Activated CD4-positive, alpha-beta T cell treated with anti-CD3 and anti-CD28 coated beads, Interleukin-2, amount 10 ng/mL, durations not matched to agents 7 days and 5 days (primary cell): Measurements from ENCODE around the gene AMPD3. TPM values are rescaled to one million over a fixed set of nuclear protein-coding genes. Genes with fewer than 3 reads are reported as not detected.

ENCODE experiments used
- CTCF ChIA-PET: fragments of 350-600 bp; sonication (Branson Sonifier 250); formaldehyde crosslinking; loops from one replicate; lab custom pipeline; 2021; ENCODE audit warnings: antibody characterized with exemption; lab: Charles Lee
- POLR2A ChIA-PET: fragments of 350-600 bp; sonication (Branson Sonifier 250); formaldehyde crosslinking; loops from one replicate; lab custom pipeline; 2021; ENCODE audit warnings: antibody characterized with exemption; lab: Charles Lee
- DNase-seq: peaks from one replicate; pipeline ENCODE4 v3.0.0-alpha.2; 2020
- H3K27ac Mint-ChIP-seq: one replicate; pipeline ENCODE4 v1.8.0; 2021; ENCODE audit warnings: mild to moderate bottlenecking, moderate library complexity, mixed read lengths
- H3K27me3 Mint-ChIP-seq: one replicate; pipeline ENCODE4 v1.8.0; 2021; ENCODE audit warnings: mixed read lengths
- H3K36me3 Mint-ChIP-seq: one replicate; pipeline ENCODE4 v1.8.0; 2021; ENCODE audit warnings: low read depth, mixed read lengths
- H3K4me1 Mint-ChIP-seq: one replicate; pipeline ENCODE4 v1.8.0; 2021; ENCODE audit warnings: mixed read lengths
- H3K4me3 Mint-ChIP-seq: one replicate; pipeline ENCODE4 v1.8.0; 2021; ENCODE audit warnings: mild to moderate bottlenecking, moderate library complexity, mixed read lengths
- H3K9me3 Mint-ChIP-seq: one replicate; pipeline ENCODE4 v1.8.0; 2021; ENCODE audit warnings: mixed read lengths
- total RNA-seq, 2 experiments: library from RNA; stranded (reverse); gene quantifications; one replicate each; pipeline ENCODE4 v1.2.3, GENCODE V29; 2021

The AMPD3 gene
- total RNA-seq, 2 experiments from 2014 or later, result 20.3 to 20.8 TPM

- ChIA-PET POLR2A (no interaction called here), CTCF (interaction anchor here (0.6 to 1.6 kb wide), 2 partner anchors 53 to 99 kb away, joined by 3 to 4 read pairs; partner anchors contain the start of gene RNF141)
- H3K27me3 Mint-ChIP-seq, result no peaks in the 10 kb centered on the region
- H3K9me3 Mint-ChIP-seq, result no peaks in the 10 kb centered on the region
- peaks cover 11% of the 10 kb centered on the region for H3K4me1 Mint-ChIP-seq
- no peak overlapping the region for H3K4me3 Mint-ChIP-seq
- peak overlapping the region; percentile 22 for H3K27ac Mint-ChIP-seq
- DNase-seq, result no peak
- peaks cover 29% of the 10 kb centered on the region for H3K36me3 Mint-ChIP-seq
Observed at GRCh38 chr11:10487002-10487647, 32.1 kb downstream of the AMPD3 start.

GRCh38 chr11:10488121-10488933, 33.3 kb downstream of the AMPD3 start:
- no peak overlapping the region for H3K27ac Mint-ChIP-seq
- H3K36me3 Mint-ChIP-seq, result peaks cover 38% of the 10 kb centered on the region
- ChIA-PET POLR2A (interaction anchor here (0.6 kb wide), 1 partner anchor 130 kb away, joined by 3 read pairs; no protein-coding TSS in a partner anchor), CTCF (interaction anchor here (0.6 to 1.6 kb wide), 3 partner anchors 12 to 98 kb away, joined by 3 to 4 read pairs (median 3); partner anchors contain the start of gene RNF141)
- no peak for DNase-seq
- no peaks in the 10 kb centered on the region for H3K27me3 Mint-ChIP-seq
- H3K4me1 Mint-ChIP-seq, result peaks cover 11% of the 10 kb centered on the region
- H3K9me3 Mint-ChIP-seq, result no peaks in the 10 kb centered on the region
- H3K4me3 Mint-ChIP-seq, result no peak overlapping the region

- H3K27ac Mint-ChIP-seq, result peak overlapping the region; percentile 16
- CTCF ChIA-PET, result interaction anchor here (1.2 to 1.6 kb wide), 3 partner anchors 27 to 76 kb away, joined by 3 to 4 read pairs (median 3); partner anchors contain the start of gene RNF141
- H3K36me3 Mint-ChIP-seq, result peaks cover 38% of the 10 kb centered on the region
- POLR2A ChIA-PET, result interaction anchor here (0.6 kb wide), 1 partner anchor 129 kb away, joined by 3 read pairs; no protein-coding TSS in a partner anchor
- DNase-seq, result no peak
- H3K27me3 Mint-ChIP-seq, result no peaks in the 10 kb centered on the region
- peaks cover 11% of the 10 kb centered on the region for H3K4me1 Mint-ChIP-seq
- H3K9me3 Mint-ChIP-seq, result no peaks in the 10 kb centered on the region
- no peak overlapping the region for H3K4me3 Mint-ChIP-seq
Observed at GRCh38 chr11:10488934-10489691, 34.0 kb downstream of the AMPD3 start.

GRCh38 chr11:10490032-10490397, 35.0 kb downstream of the AMPD3 start:
- Mint-ChIP-seq H3K36me3 (peaks cover 42% of the 10 kb centered on the region), H3K4me1 (peaks cover 11% of the 10 kb centered on the region), H3K27ac (no peak overlapping the region), H3K9me3 (no peaks in the 10 kb centered on the region), H3K4me3 (no peak overlapping the region), H3K27me3 (no peaks in the 10 kb centered on the region)
- ChIA-PET CTCF (interaction anchor here (1.2 to 1.3 kb wide), 2 partner anchors 28 to 77 kb away, joined by 3 read pairs; no protein-coding TSS in a partner anchor), POLR2A (no interaction called here)
- no peak for DNase-seq

DNA sequence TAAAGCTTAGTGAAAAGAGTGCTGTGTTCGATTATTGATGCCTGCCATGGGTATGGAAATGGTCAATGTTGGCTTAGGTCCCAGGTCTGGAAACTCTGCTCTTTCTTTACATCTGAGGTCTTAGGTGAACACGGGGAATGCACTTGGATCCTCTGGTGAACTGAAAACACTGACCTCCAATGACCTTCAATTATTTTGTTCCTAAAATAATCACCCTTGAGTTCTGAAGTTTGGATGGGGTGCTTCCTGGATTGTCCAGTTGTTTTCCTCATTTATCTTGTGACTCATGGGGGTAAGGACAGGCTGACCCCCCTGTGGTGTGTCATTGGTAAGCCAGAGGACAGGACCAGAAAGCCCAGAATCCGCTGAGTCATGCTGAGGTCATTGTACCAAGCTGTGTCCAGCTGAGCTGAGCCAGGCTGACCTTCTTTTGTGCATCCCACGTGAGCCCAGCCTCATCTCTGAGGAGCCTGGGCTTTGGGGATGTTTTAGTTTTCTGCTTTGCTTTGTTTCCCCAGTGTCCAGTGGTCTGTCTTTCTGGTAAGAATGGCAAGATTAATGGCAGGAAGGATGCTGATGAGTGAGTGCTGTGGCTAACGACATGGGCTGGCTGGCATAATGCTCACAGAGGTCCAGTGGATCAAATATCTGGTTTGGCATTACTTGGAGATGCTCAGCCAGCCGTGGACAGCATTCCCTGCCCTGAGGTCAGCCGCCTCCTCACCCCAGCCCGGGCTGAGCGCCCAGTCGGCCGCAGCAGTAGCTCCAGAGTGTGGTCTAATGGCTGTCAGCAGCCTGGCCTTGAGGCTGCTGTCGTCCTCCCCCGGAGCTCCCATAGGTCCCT, 35.6 kb downstream of the AMPD3 start:
- CTCF ChIA-PET, result interaction anchor here (0.6 to 1.3 kb wide), 4 partner anchors 13 to 77 kb away, joined by 3 to 4 read pairs (median 3); no protein-coding TSS in a partner anchor

DNA sequence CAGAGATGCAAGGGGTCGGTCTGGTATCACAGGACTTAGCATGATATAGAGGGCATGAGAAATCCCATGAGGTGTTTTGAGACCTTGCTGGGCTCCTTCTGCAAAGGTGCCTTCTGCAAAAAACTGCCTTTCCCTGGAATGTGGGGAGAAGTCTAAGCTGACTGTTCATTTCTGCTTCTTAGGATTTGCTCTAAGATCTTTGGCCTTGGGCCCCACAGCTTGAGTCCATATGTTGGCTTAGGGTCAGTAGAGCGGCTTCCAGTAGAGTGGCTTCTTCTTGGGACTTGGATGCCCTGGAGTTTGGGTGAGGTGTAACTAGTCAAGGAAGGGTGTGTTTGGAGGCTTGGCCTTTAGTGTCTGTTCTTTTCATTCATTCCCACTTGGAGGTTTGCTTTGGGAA, 37.0 kb downstream of the AMPD3 start:
- CTCF ChIA-PET, result no interaction called here
- no peak overlapping the region for H3K27ac Mint-ChIP-seq
- H3K27me3 Mint-ChIP-seq, result no peaks in the 10 kb centered on the region
- POLR2A ChIA-PET, result no interaction called here
- no peaks in the 10 kb centered on the region for H3K9me3 Mint-ChIP-seq
- H3K4me1 Mint-ChIP-seq, result peaks cover 9% of the 10 kb centered on the region
- H3K4me3 Mint-ChIP-seq, result no peak overlapping the region
- DNase-seq, result no peak
- H3K36me3 Mint-ChIP-seq, result peaks cover 44% of the 10 kb centered on the region

More for the DNA sequence above, 35.6 kb downstream of the AMPD3 start:
- no peaks in the 10 kb centered on the region for H3K27me3 Mint-ChIP-seq
- no peak overlapping the region for H3K27ac Mint-ChIP-seq
- DNase-seq, result no peak
- H3K9me3 Mint-ChIP-seq, result no peaks in the 10 kb centered on the region
- POLR2A ChIA-PET, result no interaction called here
- peaks cover 11% of the 10 kb centered on the region for H3K4me1 Mint-ChIP-seq
- no peak overlapping the region for H3K4me3 Mint-ChIP-seq
- H3K36me3 Mint-ChIP-seq, result peaks cover 41% of the 10 kb centered on the region

DNA sequence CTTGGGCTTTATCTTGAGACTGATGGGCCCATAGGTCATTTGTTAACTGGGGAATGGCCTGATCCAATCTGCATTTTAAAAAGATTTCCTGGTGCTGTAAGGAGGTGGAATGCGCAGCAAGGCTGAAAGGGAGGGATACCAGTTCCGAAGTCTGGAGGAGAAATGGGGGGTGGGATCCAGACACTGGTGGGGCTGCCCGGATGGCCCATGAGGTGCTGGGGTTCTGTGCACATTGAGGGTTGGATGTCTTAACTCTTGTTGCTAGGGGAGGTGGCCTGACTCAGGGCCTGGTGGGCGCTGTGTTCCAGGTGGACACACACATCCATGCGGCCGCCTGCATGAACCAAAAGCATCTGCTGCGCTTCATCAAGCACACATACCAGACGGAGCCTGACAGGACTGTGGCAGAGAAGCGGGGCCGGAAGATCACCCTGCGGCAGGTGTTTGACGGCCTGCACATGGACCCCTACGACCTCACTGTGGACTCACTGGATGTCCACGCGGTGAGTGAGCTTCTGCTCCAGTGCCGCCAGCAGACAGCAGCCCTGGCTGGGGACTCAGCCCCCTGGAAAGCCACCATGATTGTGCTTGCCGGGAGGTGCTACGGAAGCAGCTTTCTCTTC, 38.1 kb downstream of the AMPD3 start:
- Mint-ChIP-seq H3K27me3 (no peaks in the 10 kb centered on the region), H3K4me3 (no peak overlapping the region), H3K36me3 (peaks cover 41% of the 10 kb centered on the region), H3K27ac (no peak overlapping the region), H3K9me3 (no peaks in the 10 kb centered on the region), H3K4me1 (peaks cover 6% of the 10 kb centered on the region)
- no peak for DNase-seq
- ChIA-PET CTCF (no interaction called here), POLR2A (no interaction called here)

- Mint-ChIP-seq H3K36me3 (peaks cover 38% of the 10 kb centered on the region), H3K27ac (no peak overlapping the region), H3K9me3 (no peaks in the 10 kb centered on the region), H3K4me3 (no peak overlapping the region), H3K4me1 (no peaks in the 10 kb centered on the region), H3K27me3 (no peaks in the 10 kb centered on the region)
- no peak for DNase-seq
- POLR2A ChIA-PET, result no interaction called here
- CTCF ChIA-PET, result interaction anchor here (0.5 to 1.0 kb wide), 3 partner anchors 15 to 122 kb away, joined by 3 to 4 read pairs (median 3); no protein-coding TSS in a partner anchor
Observed at GRCh38 chr11:10494636-10495463, 39.8 kb downstream of the AMPD3 start.

- ChIA-PET POLR2A (no interaction called here), CTCF (interaction anchor here (0.5 to 1.0 kb wide), 3 partner anchors 15 to 121 kb away, joined by 3 to 4 read pairs (median 3); no protein-coding TSS in a partner anchor)
- peaks cover 38% of the 10 kb centered on the region for H3K36me3 Mint-ChIP-seq
- no peak for DNase-seq
- no peaks in the 10 kb centered on the region for H3K4me1 Mint-ChIP-seq
- no peaks in the 10 kb centered on the region for H3K9me3 Mint-ChIP-seq
- H3K27me3 Mint-ChIP-seq, result no peaks in the 10 kb centered on the region
- H3K27ac Mint-ChIP-seq, result no peak overlapping the region
- H3K4me3 Mint-ChIP-seq, result no peak overlapping the region
Observed at GRCh38 chr11:10495464-10495786, 40.4 kb downstream of the AMPD3 start.

- H3K4me3 Mint-ChIP-seq, result no peak overlapping the region
- no peaks in the 10 kb centered on the region for H3K4me1 Mint-ChIP-seq
- no peaks in the 10 kb centered on the region for H3K27me3 Mint-ChIP-seq
- POLR2A ChIA-PET, result no interaction called here
- no peak overlapping the region for H3K27ac Mint-ChIP-seq
- no peak for DNase-seq
- peaks cover 37% of the 10 kb centered on the region for H3K36me3 Mint-ChIP-seq
- no peaks in the 10 kb centered on the region for H3K9me3 Mint-ChIP-seq
- CTCF ChIA-PET, result interaction anchor here (1.0 to 1.3 kb wide), 3 partner anchors 14 to 74 kb away, joined by 4 to 6 read pairs (median 4); no protein-coding TSS in a partner anchor
Observed at GRCh38 chr11:10496296-10496936, 41.4 kb downstream of the AMPD3 start.
